Activated naive CD8-positive, alpha-beta T cell treated with anti-CD3 and anti-CD28 coated beads, Interleukin-2, amount 10 ng/mL, durations not matched to agents 7 days and 5 days (primary cell): ENCODE results near the gene SLC27A2. TPM values are rescaled to one million over a fixed set of nuclear protein-coding genes. Genes with fewer than 3 reads are reported as not detected.
A peak's percentile ranks its signal among the peaks of the same experiment; 100 is the strongest.
"Not testable (repeated sequence)": the region's sequence is repeated elsewhere in the genome, so short reads cannot be mapped to it uniquely, and the experiment has no call there.

Experiments
- ATAC-seq: fragments of 150-1000 bp; cut with Tn5 transposase; one replicate; pipeline ENCODE4 v1.10.0; 2021; ENCODE audit warnings: low read depth, moderate library complexity
- POLR2A ChIA-PET: fragments of 350-600 bp; sonication (Branson Sonifier 250); formaldehyde crosslinking; loops from one replicate; lab custom pipeline; 2021; ENCODE audit warnings: antibody characterized with exemption; lab: Charles Lee
- DNase-seq: peaks from one replicate; pipeline ENCODE4 v3.0.0; 2021
- H3K27ac Mint-ChIP-seq: one replicate; pipeline ENCODE4 v1.8.0; 2022; ENCODE audit warnings: mild to moderate bottlenecking, mixed read lengths
- H3K27me3 Mint-ChIP-seq: one replicate; pipeline ENCODE4 v1.8.0; 2022; ENCODE audit warnings: mild to moderate bottlenecking, moderate library complexity, mixed read lengths
- H3K36me3 Mint-ChIP-seq: one replicate; pipeline ENCODE4 v1.8.0; 2021; ENCODE audit warnings: mild to moderate bottlenecking, mixed read lengths
- H3K4me1 Mint-ChIP-seq: one replicate; pipeline ENCODE4 v1.8.0; 2021; ENCODE audit warnings: mixed read lengths
- H3K4me3 Mint-ChIP-seq: one replicate; pipeline ENCODE4 v1.8.0; 2022; ENCODE audit warnings: mild to moderate bottlenecking, moderate library complexity, mixed read lengths
- H3K9me3 Mint-ChIP-seq: one replicate; pipeline ENCODE4 v1.8.0; 2021; ENCODE audit warnings: mixed read lengths
- total RNA-seq, 2 experiments: library from RNA; stranded (reverse); gene quantifications; one replicate each; pipeline ENCODE4 v1.2.3, GENCODE V29; 2021

SLC27A2 gene
- total RNA-seq = 1 to 10 TPM; 8.8 to 9.6 TPM

- Mint-ChIP-seq H3K27ac (peak within 1 kb of the TSS; percentile 89), H3K4me1 (peaks cover 22% of the 10 kb centered on the region), H3K36me3 (peaks cover 5% of the 10 kb centered on the region), H3K9me3 (no peaks in the 10 kb centered on the region), H3K4me3 (peak within 1 kb of the TSS; percentile 94), H3K27me3 (peaks cover 3% of the 10 kb centered on the region)
- no peak for ATAC-seq
- POLR2A ChIA-PET = interaction anchor here (1.2 to 2.3 kb wide), 4 partner anchors 50 to 172 kb away, joined by 4 to 11 read pairs (median 5); no protein-coding TSS in a partner anchor
- DNase-seq = no peak
These were observed at the start of gene SLC27A2 for GRCh38 chr15:50181969-50182218. TSS of gene SLC27A2 (plus strand) at chr15:50182196. CDS start at chr15:50182428, 232 bp downstream.

DNA sequence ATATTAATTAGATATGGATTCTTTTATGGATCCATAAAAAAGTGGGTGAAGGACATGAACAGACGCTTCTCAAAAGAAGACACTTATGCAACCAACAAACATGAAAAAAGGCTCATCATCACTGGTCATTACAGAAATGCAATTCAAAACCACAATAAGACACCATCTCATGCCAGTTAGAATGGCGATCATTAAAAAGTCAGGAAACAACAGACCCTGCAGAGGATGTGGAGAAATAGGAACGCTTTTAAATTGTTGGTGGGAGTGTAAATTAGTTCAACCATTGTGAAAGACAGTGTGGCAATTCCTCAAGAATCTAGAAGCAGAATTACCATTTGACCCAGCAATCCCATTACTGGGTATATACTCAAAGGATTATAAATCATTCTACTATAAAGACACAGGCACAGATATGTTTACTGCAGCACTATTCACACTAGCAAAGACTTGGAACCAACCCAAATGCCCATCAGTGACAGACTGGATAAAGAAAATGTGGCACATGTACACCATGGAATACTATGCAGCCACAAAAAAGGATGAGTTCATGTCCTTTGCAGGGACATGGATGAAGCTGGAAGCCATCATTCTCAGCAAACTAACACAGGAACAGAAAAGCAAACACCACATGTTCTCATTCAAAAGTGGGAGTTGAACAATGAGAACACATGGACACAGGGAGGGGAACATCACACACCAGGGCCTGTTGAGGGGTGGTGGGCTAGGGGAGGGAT lies 49.6 kb upstream of the SLC27A2 start:
- H3K27me3 Mint-ChIP-seq, ATAC-seq, H3K4me3 Mint-ChIP-seq, DNase-seq, POLR2A ChIA-PET: not testable (repeated sequence)
- Mint-ChIP-seq H3K4me1 (peaks cover 30% of the 10 kb centered on the region), H3K27ac (peak overlapping the region; percentile 35), H3K9me3 (peaks cover 12% of the 10 kb centered on the region), H3K36me3 (peaks cover 17% of the 10 kb centered on the region)

DNA sequence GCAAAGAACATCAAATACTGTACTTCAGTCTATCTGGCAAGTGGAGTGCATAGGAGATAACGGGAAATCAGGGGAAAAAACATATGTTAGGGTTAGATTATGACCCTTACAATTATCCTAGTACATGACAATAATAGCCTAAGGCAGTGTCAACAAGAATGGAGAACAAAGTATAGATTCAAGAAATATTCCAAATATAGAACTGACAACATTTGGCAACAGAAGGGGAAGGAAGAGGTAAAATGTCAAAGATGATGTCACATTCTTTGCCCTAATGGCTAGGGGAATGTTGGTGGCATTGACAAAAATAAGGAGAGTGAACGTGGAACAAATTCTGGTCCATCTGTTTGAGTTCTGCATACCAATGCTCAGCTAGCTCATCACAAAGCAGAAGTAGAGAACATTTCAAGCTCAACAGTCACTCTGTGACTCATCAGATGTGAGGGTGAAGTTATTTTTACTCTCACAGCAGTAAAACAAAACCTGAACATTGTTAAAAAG lies 47.4 kb upstream of the SLC27A2 start:
- Mint-ChIP-seq H3K4me3 (peak overlapping the region; percentile 42), H3K27ac (peak overlapping the region; percentile 62)

DNA sequence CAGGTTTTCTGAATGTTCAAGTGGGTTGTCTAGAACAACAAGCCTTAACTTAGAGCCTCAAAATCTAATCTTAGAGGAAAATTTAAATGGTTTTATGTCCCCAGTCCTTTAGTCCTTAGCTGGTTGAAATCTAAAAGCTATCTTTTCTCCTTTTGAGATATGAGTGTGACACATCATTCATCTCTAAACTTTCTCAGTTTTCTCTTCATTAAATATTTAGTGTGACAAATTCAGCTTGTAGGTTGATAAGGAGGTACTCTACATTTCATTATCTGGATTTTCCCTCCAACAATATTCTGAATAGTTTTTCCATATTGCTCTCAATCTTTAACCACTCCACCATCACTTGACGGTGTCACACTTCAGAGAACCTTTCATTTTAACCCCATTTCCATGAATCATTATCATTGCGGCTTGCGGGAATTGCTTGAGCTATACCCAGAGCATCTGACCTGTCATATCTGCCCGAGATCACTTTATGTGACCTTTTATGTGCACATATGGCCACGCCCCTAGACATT lies 46.9 kb upstream of the SLC27A2 start:
- Mint-ChIP-seq H3K9me3 (peaks cover 5% of the 10 kb centered on the region), H3K4me3 (peak overlapping the region; percentile 54), H3K27ac (peak overlapping the region; percentile 62), H3K36me3 (peaks cover 7% of the 10 kb centered on the region), H3K4me1 (peaks cover 33% of the 10 kb centered on the region), H3K27me3 (no peaks in the 10 kb centered on the region)
- DNase-seq (no peak), ATAC-seq (peak; percentile 80)
- POLR2A ChIA-PET = interaction anchor here (0.8 to 3.0 kb wide), 5 partner anchors 12 to 181 kb away, joined by 3 to 27 read pairs (median 3); partner anchors contain the start of gene ATP8B4

More for the DNA sequence above, 47.4 kb upstream of the SLC27A2 start:
- Mint-ChIP-seq H3K4me1 (peaks cover 33% of the 10 kb centered on the region), H3K36me3 (peaks cover 8% of the 10 kb centered on the region), H3K27me3 (no peaks in the 10 kb centered on the region), H3K9me3 (peaks cover 7% of the 10 kb centered on the region)
- DNase-seq (no peak), ATAC-seq (peak; percentile 43)
- POLR2A ChIA-PET = interaction anchor here (0.8 to 3.0 kb wide), 5 partner anchors 11 to 182 kb away, joined by 3 to 27 read pairs (median 3); partner anchors contain the start of gene ATP8B4

DNA sequence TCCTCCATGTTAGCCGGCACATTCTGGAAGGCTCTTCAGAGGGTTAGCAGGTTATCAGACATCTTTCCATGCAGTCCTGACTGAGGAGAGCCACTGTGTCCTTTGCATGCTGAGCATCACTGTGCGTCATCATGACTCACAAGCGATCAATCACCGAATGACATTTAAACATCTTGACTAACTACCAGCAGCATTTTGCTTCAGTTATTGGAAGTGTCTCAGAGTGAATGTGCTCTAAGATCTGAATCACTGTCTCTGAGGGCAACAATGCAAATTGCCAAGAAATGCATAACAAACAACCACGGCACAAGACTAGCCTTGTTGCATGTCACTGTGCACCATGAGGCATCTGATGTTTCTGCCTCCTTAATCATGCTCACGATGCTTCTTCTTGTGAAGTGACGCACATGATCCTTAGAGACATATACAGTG lies 44.6 kb upstream of the SLC27A2 start:
- Mint-ChIP-seq H3K4me1 (peaks cover 38% of the 10 kb centered on the region), H3K27me3 (no peaks in the 10 kb centered on the region), H3K36me3 (peaks cover 10% of the 10 kb centered on the region), H3K9me3 (peaks cover 4% of the 10 kb centered on the region), H3K27ac (no peak overlapping the region), H3K4me3 (no peak overlapping the region)
- POLR2A ChIA-PET = interaction anchor here (1.4 kb wide), 1 partner anchor 18 kb away, joined by 9 read pairs; the partner anchor contains the start of gene ATP8B4
- ATAC-seq (no peak), DNase-seq (no peak)

DNA sequence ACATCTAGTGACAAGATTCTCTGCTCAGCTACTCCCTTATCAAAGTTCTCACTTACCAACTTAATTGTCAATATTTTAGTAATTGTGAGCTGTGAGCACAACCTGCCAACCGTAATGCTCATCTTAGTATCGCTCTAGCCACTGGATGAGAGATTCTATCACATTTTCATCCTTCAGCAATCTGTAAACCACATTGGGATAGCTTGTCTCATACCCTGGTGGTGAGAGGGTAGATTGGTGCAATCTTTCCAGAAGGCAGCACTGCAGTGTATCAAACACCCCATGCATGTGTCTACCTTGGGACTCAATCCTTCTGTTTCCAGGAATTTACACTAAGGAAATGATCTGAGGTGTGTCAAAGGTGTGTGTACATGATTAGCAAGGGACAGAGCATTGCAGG lies 44.1 kb upstream of the SLC27A2 start:
- no peaks in the 10 kb centered on the region for H3K27me3 Mint-ChIP-seq
- POLR2A ChIA-PET = interaction anchor here (1.4 kb wide), 1 partner anchor 18 kb away, joined by 9 read pairs; the partner anchor contains the start of gene ATP8B4
- no peak overlapping the region for H3K27ac Mint-ChIP-seq
- ATAC-seq = no peak
- H3K36me3 Mint-ChIP-seq = peaks cover 7% of the 10 kb centered on the region
- H3K4me3 Mint-ChIP-seq = no peak overlapping the region
- H3K4me1 Mint-ChIP-seq = peaks cover 38% of the 10 kb centered on the region
- no peaks in the 10 kb centered on the region for H3K9me3 Mint-ChIP-seq
- DNase-seq = no peak

GRCh38 chr15:50138391-50138790 lies 43.6 kb upstream of the SLC27A2 start:
- DNase-seq = no peak
- Mint-ChIP-seq H3K4me1 (peaks cover 38% of the 10 kb centered on the region), H3K27me3 (no peaks in the 10 kb centered on the region), H3K36me3 (peaks cover 7% of the 10 kb centered on the region), H3K4me3 (no peak overlapping the region), H3K9me3 (no peaks in the 10 kb centered on the region), H3K27ac (no peak overlapping the region)
- ATAC-seq = no peak
- POLR2A ChIA-PET = no interaction called here

GRCh38 chr15:50140098-50140497 lies 41.9 kb upstream of the SLC27A2 start:
- Mint-ChIP-seq H3K4me3 (no peak overlapping the region), H3K9me3 (no peaks in the 10 kb centered on the region), H3K27ac (no peak overlapping the region), H3K36me3 (peaks cover 11% of the 10 kb centered on the region), H3K4me1 (peaks cover 39% of the 10 kb centered on the region), H3K27me3 (no peaks in the 10 kb centered on the region)
- DNase-seq (no peak), ATAC-seq (no peak)
- POLR2A ChIA-PET = no interaction called here

GRCh38 chr15:50140983-50141382 lies 41.0 kb upstream of the SLC27A2 start:
- Mint-ChIP-seq H3K4me3 (no peak overlapping the region), H3K9me3 (no peaks in the 10 kb centered on the region), H3K27me3 (no peaks in the 10 kb centered on the region), H3K27ac (no peak overlapping the region), H3K36me3 (peaks cover 11% of the 10 kb centered on the region), H3K4me1 (peaks cover 33% of the 10 kb centered on the region)
- DNase-seq (no peak), ATAC-seq (no peak)
- POLR2A ChIA-PET = no interaction called here

GRCh38 chr15:50141856-50142255 lies 40.1 kb upstream of the SLC27A2 start:
- H3K4me3 Mint-ChIP-seq = no peak overlapping the region
- peaks cover 11% of the 10 kb centered on the region for H3K36me3 Mint-ChIP-seq
- ATAC-seq (no peak), DNase-seq (no peak)
- no peaks in the 10 kb centered on the region for H3K9me3 Mint-ChIP-seq
- H3K27me3 Mint-ChIP-seq = no peaks in the 10 kb centered on the region
- POLR2A ChIA-PET = no interaction called here
- no peak overlapping the region for H3K27ac Mint-ChIP-seq
- H3K4me1 Mint-ChIP-seq = peaks cover 38% of the 10 kb centered on the region

- no peak overlapping the region for H3K4me3 Mint-ChIP-seq
- no peaks in the 10 kb centered on the region for H3K9me3 Mint-ChIP-seq
- ATAC-seq = no peak
- no peaks in the 10 kb centered on the region for H3K27me3 Mint-ChIP-seq
- POLR2A ChIA-PET = no interaction called here
- peaks cover 25% of the 10 kb centered on the region for H3K4me1 Mint-ChIP-seq
- DNase-seq = no peak
- H3K36me3 Mint-ChIP-seq = peaks cover 11% of the 10 kb centered on the region
- H3K27ac Mint-ChIP-seq = no peak overlapping the region
These were observed 38.6 kb upstream of the SLC27A2 start for GRCh38 chr15:50143255-50143860.

DNA sequence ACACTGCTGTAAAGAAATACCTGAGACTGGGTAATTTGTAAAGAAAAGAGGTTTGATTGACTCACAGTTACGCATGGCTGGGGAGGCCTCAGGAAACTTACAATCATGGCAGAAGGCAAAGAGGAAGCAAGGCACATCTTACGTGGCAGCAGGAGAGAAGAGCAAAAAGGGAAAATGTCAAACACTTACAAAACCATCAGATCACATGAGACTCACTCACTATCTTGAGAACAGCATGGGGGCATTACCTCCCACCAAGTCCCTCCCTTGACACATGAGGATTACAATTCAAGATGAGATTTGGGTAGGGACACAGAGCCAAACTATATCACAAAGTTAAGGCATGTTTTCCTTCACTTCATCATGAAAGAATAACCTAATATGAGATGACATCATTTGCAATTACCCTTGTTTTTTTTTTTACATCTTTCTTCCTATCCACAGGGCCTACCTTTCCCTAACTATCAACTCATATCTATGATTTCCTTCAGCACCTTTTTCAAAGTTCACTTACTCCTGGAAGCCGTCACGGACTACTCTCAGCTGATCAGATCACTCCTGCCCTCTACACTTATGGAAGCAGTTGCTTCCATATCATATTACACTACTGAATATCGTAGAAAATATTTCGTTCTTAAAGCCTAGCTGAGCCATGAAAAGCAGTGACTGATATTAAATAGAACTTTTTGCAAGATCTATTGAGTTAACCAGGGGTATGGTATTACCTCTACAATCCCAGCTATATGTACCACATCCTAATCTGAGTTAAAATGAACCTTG lies 37.5 kb upstream of the SLC27A2 start:
- no peak overlapping the region for H3K27ac Mint-ChIP-seq
- peaks cover 10% of the 10 kb centered on the region for H3K36me3 Mint-ChIP-seq
- H3K9me3 Mint-ChIP-seq = no peaks in the 10 kb centered on the region
- no peak overlapping the region for H3K4me3 Mint-ChIP-seq
- POLR2A ChIA-PET = no interaction called here
- H3K27me3 Mint-ChIP-seq = no peaks in the 10 kb centered on the region
- DNase-seq (no peak), ATAC-seq (no peak)
- H3K4me1 Mint-ChIP-seq = peaks cover 24% of the 10 kb centered on the region

- no peak overlapping the region for H3K4me3 Mint-ChIP-seq
- DNase-seq (no peak), ATAC-seq (peak; percentile 42)
These were observed 36.5 kb upstream of the SLC27A2 start for GRCh38 chr15:50145451-50145872.

More at GRCh38 chr15:50145451-50145872, 36.5 kb upstream of the SLC27A2 start:
- H3K27me3 Mint-ChIP-seq = no peaks in the 10 kb centered on the region
- peaks cover 29% of the 10 kb centered on the region for H3K4me1 Mint-ChIP-seq
- H3K36me3 Mint-ChIP-seq = peaks cover 10% of the 10 kb centered on the region
- no peaks in the 10 kb centered on the region for H3K9me3 Mint-ChIP-seq
- POLR2A ChIA-PET = interaction anchor here (0.7 kb wide), 1 partner anchor 957 kb away, joined by 5 read pairs; no protein-coding TSS in a partner anchor
- H3K27ac Mint-ChIP-seq = no peak overlapping the region
